Chondrocyte (in vitro differentiated cells): Measurements from ENCODE around the gene MS4A15. TPM values are rescaled to one million over a fixed set of nuclear protein-coding genes. Genes with fewer than 3 reads are reported as not detected.
A peak's percentile ranks its signal among the peaks of the same experiment; 100 is the strongest.

Source experiments
- DNase-seq: peaks from one replicate; pipeline ENCODE4 v3.0.0; 2021; ENCODE audit warnings: mixed read lengths, low spot score
- H3K27ac Mint-ChIP-seq: one replicate; pipeline ENCODE4 v1.8.0; 2021; ENCODE audit warnings: mild to moderate bottlenecking, moderate library complexity, mixed read lengths; ENCODE audit not compliant: unreplicated experiment
- H3K27me3 Mint-ChIP-seq: 2 replicates; pipeline ENCODE4 v1.8.0; 2021; ENCODE audit warnings: low read depth, mixed read lengths
- H3K36me3 Mint-ChIP-seq: 2 replicates; pipeline ENCODE4 v1.8.0; 2021; ENCODE audit warnings: low read depth, mixed read lengths
- H3K4me1 Mint-ChIP-seq: 2 replicates; pipeline ENCODE4 v1.8.0; 2021; ENCODE audit warnings: low read depth, mild to moderate bottlenecking, mixed read lengths
- H3K4me3 Mint-ChIP-seq: one replicate; pipeline ENCODE4 v1.8.0; 2021; ENCODE audit warnings: mild to moderate bottlenecking, moderate library complexity, mixed read lengths; ENCODE audit not compliant: unreplicated experiment
- H3K9me3 Mint-ChIP-seq: 2 replicates; pipeline ENCODE4 v1.8.0; 2021; ENCODE audit warnings: low read depth, mixed read lengths
- CTCF ChIP-seq: fragments of 200-600 bp; sonication (generic); IDR thresholded peaks from 2 replicates; pipeline ENCODE4 v1.5.0; 2021; ENCODE audit warnings: antibody characterized with exemption, mild to moderate bottlenecking, moderate library complexity
- total RNA-seq: library from RNA; stranded (reverse); gene quantifications from 3 replicates; pipeline ENCODE4 v1.2.1, GENCODE V29; 2021

MS4A15 gene
- total RNA-seq, 1 donor from 2014 or later, result not detected

DNA sequence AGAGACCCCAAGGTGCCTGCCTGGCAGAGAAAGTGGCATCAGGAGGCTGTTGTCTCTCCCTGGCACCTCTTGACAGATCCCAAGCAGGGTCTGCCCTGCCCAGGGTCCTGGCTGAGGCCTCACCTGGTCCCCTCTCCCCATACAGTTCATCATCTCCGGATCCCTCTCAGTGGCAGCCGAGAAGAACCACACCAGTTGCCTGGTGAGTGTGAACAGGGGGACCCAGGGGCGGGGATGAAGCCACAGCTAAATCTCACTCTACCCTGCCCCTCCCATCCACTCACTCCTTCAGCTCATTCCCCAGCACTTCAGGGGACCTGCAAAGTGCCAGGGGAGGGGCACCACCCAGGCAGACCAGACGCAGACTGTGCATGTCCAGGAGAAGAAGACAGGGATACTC lies 14.5 kb downstream of the MS4A15 start:
- DNase-seq, result peak; percentile 72
- no peak overlapping the region for H3K27ac Mint-ChIP-seq
- H3K36me3 Mint-ChIP-seq, result no peaks in the 10 kb centered on the region
- H3K4me1 Mint-ChIP-seq, result peaks cover 22% of the 10 kb centered on the region
- no peak overlapping the region for H3K4me3 Mint-ChIP-seq
- peaks cover 22% of the 10 kb centered on the region for H3K27me3 Mint-ChIP-seq
- H3K9me3 Mint-ChIP-seq, result no peaks in the 10 kb centered on the region
- no peak for TF ChIP-seq CTCF

- Mint-ChIP-seq H3K27ac (no peak overlapping the region), H3K27me3 (peaks cover 18% of the 10 kb centered on the region), H3K9me3 (no peaks in the 10 kb centered on the region), H3K4me1 (peaks cover 27% of the 10 kb centered on the region), H3K4me3 (no peak overlapping the region), H3K36me3 (no peaks in the 10 kb centered on the region)
- DNase-seq, result peak; percentile 47
- TF ChIP-seq CTCF, result no peak
Observed at GRCh38 chr11:60771879-60772525, 15.3 kb downstream of the MS4A15 start.

- Mint-ChIP-seq H3K27ac (no peak overlapping the region), H3K27me3 (peaks cover 16% of the 10 kb centered on the region), H3K4me1 (peaks cover 33% of the 10 kb centered on the region), H3K4me3 (no peak overlapping the region), H3K9me3 (no peaks in the 10 kb centered on the region), H3K36me3 (no peaks in the 10 kb centered on the region)
- peak; percentile 76 for DNase-seq
- no peak for TF ChIP-seq CTCF
Observed at GRCh38 chr11:60772666-60773065, 16.0 kb downstream of the MS4A15 start.

DNA sequence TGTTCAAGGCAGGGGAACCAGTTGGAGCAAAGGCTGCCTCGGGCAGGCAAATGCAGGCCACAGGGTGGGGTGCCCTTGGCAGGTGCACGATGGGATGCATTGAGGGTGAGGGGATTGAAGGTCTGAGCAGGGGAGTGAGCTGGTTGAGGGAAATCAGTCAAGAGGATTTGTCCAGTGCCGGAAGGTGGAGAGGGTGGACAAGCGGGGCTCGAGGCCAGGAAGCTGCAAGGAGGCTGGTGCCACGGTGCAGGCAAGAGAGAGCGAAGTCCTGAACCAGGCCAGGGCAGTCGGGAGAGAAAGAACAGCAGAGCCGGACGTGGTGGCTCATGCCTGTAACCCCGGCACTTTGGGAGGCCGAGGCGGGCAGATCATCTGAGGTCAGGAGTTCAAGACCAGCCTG lies 18.1 kb downstream of the MS4A15 start:
- peaks cover 8% of the 10 kb centered on the region for H3K27me3 Mint-ChIP-seq
- no peaks in the 10 kb centered on the region for H3K36me3 Mint-ChIP-seq
- TF ChIP-seq CTCF, result no peak
- H3K9me3 Mint-ChIP-seq, result no peaks in the 10 kb centered on the region
- no peak overlapping the region for H3K27ac Mint-ChIP-seq
- no peak overlapping the region for H3K4me3 Mint-ChIP-seq
- H3K4me1 Mint-ChIP-seq, result peaks cover 36% of the 10 kb centered on the region
- DNase-seq, result peak; percentile 89

DNA sequence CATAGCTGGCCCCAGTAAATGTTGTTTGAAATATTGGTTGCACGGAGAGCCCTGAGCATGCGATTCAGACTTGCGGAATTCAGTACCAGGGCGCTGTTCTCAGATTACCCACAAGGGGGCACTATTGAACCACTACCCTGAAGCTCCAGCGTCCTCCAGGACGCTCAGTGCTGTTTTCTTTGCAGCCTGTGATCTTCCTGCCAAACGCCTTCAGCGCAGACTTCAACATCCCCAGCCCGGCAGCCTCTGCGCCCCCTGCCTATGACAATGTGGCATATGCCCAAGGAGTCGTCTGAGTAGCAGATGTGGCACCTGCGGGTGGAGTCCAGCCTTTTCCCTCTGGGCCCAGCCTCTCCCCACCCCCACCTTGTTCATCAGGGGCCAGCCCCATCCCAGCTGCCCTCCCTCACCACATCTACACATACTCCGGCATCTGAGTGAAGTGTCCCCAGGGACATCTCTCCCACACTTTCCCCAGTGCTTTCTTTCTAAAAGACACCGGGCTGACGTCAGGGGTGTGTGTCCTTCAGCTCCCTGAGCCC lies 18.8 kb downstream of the MS4A15 start:
- Mint-ChIP-seq H3K27me3 (peaks cover 8% of the 10 kb centered on the region), H3K4me1 (peaks cover 36% of the 10 kb centered on the region), H3K4me3 (no peak overlapping the region), H3K9me3 (no peaks in the 10 kb centered on the region), H3K36me3 (no peaks in the 10 kb centered on the region), H3K27ac (peak overlapping the region; percentile 84)
- peak; percentile 93 for TF ChIP-seq CTCF
- peak; percentile 66 for DNase-seq
